ENCODE measurements around the gene P2RY11.

The P2RY11 gene

GRCh38 chr19:10093295-10094186, 18.0 kb upstream of the P2RY11 start:
- no peak for DNase-seq (ENCODE audit: low read depth)

GRCh38 chr19:10095622-10095947, 15.9 kb upstream of the P2RY11 start:
- DNase-seq (ENCODE audit: low read depth), result no peak

GRCh38 chr19:10095948-10096614, 15.4 kb upstream of the P2RY11 start:
- DNase-seq (ENCODE audit: low read depth), result peak; percentile 83

DNA sequence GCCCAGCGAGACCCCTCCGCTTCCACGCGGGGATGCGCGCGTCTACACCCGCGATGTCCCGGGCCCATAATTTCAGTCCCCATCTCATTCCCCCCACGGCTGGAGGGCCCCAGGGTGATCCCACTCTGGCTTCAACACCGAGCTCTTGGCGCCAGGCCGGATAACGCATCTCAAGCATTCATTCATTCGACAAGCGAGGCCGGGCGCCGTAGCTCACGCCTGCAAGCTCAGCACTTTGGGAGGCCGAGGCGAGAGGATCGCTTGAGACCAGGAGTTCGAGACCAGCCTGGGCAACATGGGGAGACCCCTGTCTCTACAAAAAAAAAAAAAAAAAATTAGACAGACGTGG, 14.9 kb upstream of the P2RY11 start:
- no peak for DNase-seq (ENCODE audit: low read depth)

GRCh38 chr19:10100163-10100785, 11.2 kb upstream of the P2RY11 start:
- DNase-seq (ENCODE audit: low read depth), result no peak

- no peak for DNase-seq (ENCODE audit: low read depth)
Observed at GRCh38 chr19:10102787-10103236, 8.7 kb upstream of the P2RY11 start.

DNA sequence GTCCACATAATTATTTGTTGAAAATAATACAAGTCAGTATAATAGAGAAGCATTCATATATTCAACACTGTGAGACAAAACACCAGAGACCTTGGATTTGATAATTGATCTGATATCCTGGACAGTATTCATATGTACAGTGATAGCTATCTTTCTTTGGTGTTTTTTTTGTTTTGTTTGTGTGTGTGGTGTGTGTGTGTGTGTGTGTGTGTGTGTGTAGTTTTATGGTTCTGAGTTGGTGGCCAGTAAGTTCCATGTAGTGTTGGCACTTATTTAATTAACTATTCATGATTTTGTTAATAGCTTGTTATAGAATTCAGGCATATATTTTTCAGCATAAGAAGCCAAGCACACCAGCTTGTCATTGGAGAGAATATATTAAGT, 7.4 kb upstream of the P2RY11 start:
- DNase-seq (ENCODE audit: low read depth), result no peak

GRCh38 chr19:10104665-10105508, 6.6 kb upstream of the P2RY11 start:
- DNase-seq (ENCODE audit: low read depth), result peak; percentile 75

DNA sequence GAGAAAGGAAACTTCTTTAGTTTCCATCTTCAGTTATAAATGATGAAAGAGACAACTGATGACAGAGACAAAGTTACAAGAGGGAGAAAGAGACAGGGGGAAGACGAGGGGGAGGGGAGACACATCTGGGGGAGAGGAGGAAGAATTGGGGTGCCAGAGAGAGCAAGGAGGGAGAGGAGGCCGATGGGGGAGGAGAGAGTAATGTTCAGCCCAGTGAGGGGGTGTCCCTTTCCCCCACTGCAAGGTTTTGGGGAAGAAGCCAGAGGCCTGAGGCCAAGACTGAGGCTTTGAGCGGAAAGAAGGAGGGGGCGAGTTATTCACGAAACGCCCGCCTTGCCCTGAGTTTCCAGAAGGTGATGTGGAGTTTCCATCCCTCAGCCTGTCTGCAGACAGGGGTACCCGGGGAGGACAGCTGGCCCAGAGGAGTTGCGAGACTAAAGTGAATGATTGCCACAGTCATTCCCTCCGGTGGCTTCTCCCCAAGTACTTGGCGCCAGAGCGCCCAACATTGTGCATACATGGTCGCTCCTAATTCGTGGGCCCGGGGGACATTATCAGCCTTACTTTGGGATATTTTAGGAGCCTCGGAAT, 5.9 kb upstream of the P2RY11 start:
- peak; percentile 67 for DNase-seq (ENCODE audit: low read depth)

DNA sequence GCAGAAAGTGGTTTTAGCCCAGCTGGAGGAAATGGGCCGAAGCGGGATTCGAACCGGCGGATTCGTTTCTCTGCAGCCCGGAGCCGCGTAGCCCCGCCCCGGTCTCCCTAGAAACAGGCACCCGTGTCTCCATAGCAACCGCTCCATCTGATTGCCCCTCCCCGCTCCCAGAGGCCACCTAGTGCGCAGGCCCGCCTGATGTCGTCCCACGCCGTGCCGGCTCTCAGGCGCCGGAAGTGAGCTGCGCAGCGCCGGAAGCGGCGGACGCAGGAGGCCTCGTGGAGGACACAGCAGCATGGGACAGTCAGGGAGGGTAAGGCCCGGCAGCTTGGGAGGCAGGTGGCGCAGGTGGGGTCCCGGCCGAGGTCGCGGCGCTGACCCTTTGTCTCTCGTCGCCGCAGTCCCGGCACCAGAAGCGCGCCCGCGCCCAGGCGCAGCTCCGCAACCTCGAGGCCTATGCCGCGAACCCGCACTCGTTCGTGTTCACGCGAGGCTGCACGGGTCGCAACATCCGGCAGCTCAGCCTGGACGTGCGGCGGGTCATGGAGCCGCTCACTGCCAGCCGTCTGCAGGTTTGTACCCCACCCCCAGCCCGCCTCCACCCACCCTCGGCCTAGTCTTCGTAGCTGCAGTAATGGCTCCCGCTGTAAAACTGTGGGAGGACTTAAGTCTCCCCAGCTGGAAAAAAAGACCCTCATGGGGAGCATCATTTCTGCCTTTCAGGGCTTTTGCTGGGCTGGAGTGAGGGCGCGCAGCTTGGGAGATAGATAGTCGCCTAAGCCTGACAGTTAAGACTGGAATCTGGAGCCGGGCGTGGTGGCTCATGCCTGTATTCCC, 5.2 kb upstream of the P2RY11 start, which contains the start of gene PPAN:
Gene PPAN (plus strand): TSS at position 263 of the 837 bp plus-strand sequence. CDS start 33 bp downstream, at position 296.
- peak; percentile 95 for DNase-seq (ENCODE audit: low read depth)

DNA sequence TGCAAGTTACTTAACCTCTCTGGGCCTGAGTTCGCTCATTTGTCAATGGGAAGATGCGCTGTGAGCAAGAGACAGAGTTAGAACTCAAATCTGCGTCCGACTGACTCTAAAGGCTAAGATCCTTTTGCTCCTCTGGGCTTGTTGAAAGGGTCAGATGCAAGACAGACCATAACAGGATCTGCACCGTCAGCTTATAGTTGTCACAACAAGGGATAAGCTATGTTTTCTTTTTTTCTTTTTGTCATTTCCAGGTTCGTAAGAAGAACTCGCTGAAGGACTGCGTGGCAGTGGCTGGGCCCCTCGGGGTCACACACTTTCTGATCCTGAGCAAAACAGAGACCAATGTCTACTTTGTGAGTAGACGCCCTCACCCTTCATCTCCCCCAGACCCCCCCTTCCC, 4.2 kb upstream of the P2RY11 start:
- no peak for DNase-seq (ENCODE audit: low read depth)

GRCh38 chr19:10107817-10108367, 3.6 kb upstream of the P2RY11 start:
- no peak for DNase-seq (ENCODE audit: low read depth)

DNA sequence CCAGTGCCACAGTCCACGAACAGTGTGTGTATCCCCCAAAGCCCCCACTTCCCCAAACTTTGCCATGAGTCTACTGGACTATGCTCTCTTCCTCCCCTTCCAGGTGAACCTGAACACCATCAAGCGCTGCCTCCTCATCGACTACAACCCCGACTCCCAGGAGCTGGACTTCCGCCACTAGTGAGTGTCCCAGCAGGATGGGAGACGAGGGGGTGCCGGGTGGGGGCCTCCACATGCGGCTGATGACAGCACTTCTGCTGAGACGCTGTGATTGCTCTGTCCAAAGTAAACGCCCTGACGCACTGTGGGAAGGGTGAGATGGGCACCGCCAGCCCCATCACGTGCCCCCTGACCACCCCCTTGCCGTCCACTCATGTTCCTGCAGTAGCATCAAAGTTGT, 2.0 kb upstream of the P2RY11 start:
- no peak for DNase-seq (ENCODE audit: low read depth)

GRCh38 chr19:10110076-10110971, 1.2 kb upstream of the P2RY11 start:
- no peak for DNase-seq (ENCODE audit: low read depth)

GRCh38 chr19:10110972-10111317, 548 bp upstream of the P2RY11 start:
- no peak for DNase-seq (ENCODE audit: low read depth)

- DNase-seq (ENCODE audit: low read depth), result peak; percentile 57
Observed at GRCh38 chr19:10112037-10112761, 706 bp downstream of the P2RY11 start.

DNA sequence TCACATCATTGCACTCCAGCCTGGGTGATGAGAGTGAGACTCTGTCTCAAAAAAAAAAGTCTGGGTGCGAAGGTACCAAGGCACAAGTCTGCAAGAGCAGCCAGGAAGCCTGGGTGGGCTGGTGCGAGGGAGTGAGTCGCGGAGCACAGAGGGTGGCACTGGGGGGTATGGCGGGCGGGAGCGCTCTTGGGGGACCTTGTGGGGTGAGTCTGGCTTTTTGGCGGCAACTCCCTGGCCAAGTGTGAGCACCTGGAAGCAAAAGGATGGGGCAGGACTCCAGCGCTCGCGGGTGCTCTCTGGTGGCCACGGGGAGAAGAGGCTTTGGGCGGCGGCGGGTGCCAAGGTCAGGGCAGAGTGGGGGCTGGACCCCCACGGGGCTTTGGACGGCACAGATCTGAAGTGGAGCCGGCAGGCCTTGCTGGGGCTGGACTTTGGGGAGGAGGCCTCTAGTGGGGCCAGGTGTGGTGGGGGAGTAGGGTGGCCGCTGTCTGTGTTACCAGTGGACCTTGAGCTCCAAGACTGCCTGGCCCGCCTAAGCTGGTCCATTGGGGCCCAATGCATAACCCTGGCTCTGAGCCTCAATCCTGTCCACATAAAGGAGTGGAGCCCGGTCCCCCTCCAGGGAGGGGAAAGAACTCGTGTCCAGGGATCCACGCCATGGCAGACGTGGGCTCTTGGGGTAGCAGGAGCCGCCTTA, 1.6 kb downstream of the P2RY11 start:
- peak; percentile 55 for DNase-seq (ENCODE audit: low read depth)

DNA sequence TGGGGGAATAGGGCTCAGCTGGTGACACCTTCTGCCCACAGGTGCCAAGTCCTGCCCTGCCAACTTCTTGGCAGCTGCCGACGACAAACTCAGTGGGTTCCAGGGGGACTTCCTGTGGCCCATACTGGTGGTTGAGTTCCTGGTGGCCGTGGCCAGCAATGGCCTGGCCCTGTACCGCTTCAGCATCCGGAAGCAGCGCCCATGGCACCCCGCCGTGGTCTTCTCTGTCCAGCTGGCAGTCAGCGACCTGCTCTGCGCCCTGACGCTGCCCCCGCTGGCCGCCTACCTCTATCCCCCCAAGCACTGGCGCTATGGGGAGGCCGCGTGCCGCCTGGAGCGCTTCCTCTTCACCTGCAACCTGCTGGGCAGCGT, 2.1 kb downstream of the P2RY11 start:
- no peak for DNase-seq (ENCODE audit: low read depth)
